ENCODE results near the gene TACO1.

TACO1 gene

GRCh38 chr17:63600569-63601438, at the start of gene TACO1:
Gene TACO1 (plus strand): TSS chr17:63600895. CDS start chr17:63601084, 189 bp downstream.
- ATAC-seq (peak; percentile 94), DNase-seq (peak; percentile 87)
- peak within 1 kb of the TSS; percentile 89 for H3K27ac Mint-ChIP-seq
- peaks cover 37% of the 10 kb centered on the region for H3K4me1 Mint-ChIP-seq
- peaks cover 6% of the 10 kb centered on the region for H3K36me3 Mint-ChIP-seq (ENCODE audit: low read depth)
- peak within 1 kb of the TSS; percentile 96 for H3K4me3 Mint-ChIP-seq
- no peaks in the 10 kb centered on the region for H3K27me3 Mint-ChIP-seq
- H3K9me3 Mint-ChIP-seq, result no peaks in the 10 kb centered on the region

GRCh38 chr17:63552211-63552610, 48.5 kb upstream of the TACO1 start:
- peak overlapping the region; percentile 2 for H3K27ac Mint-ChIP-seq

GRCh38 chr17:63555500-63556156, 45.1 kb upstream of the TACO1 start:
- Mint-ChIP-seq H3K4me3 (no peak overlapping the region), H3K27ac (no peak overlapping the region), H3K27me3 (no peaks in the 10 kb centered on the region), H3K9me3 (no peaks in the 10 kb centered on the region), H3K36me3 (ENCODE audit: low read depth) (peaks cover 17% of the 10 kb centered on the region), H3K4me1 (peaks cover 66% of the 10 kb centered on the region)
- no peak for ATAC-seq
- no peak for DNase-seq

More at GRCh38 chr17:63552211-63552610, 48.5 kb upstream of the TACO1 start:
- Mint-ChIP-seq H3K9me3 (no peaks in the 10 kb centered on the region), H3K27me3 (no peaks in the 10 kb centered on the region), H3K4me3 (peak overlapping the region; percentile 87), H3K4me1 (peaks cover 54% of the 10 kb centered on the region), H3K36me3 (ENCODE audit: low read depth) (peaks cover 19% of the 10 kb centered on the region)
- DNase-seq, result no peak
- no peak for ATAC-seq

- Mint-ChIP-seq H3K4me3 (no peak overlapping the region), H3K27ac (no peak overlapping the region)
These were observed 43.3 kb upstream of the TACO1 start for GRCh38 chr17:63557416-63557815.

GRCh38 chr17:63558441-63558840, 42.3 kb upstream of the TACO1 start:
- Mint-ChIP-seq H3K27me3 (no peaks in the 10 kb centered on the region), H3K4me3 (no peak overlapping the region), H3K27ac (no peak overlapping the region), H3K4me1 (peaks cover 62% of the 10 kb centered on the region), H3K36me3 (ENCODE audit: low read depth) (peaks cover 7% of the 10 kb centered on the region), H3K9me3 (no peaks in the 10 kb centered on the region)
- no peak for DNase-seq
- ATAC-seq, result peak; percentile 49

More at GRCh38 chr17:63557416-63557815, 43.3 kb upstream of the TACO1 start:
- H3K9me3 Mint-ChIP-seq, result no peaks in the 10 kb centered on the region
- no peak for ATAC-seq
- peaks cover 69% of the 10 kb centered on the region for H3K4me1 Mint-ChIP-seq
- peaks cover 12% of the 10 kb centered on the region for H3K36me3 Mint-ChIP-seq (ENCODE audit: low read depth)
- DNase-seq, result no peak
- H3K27me3 Mint-ChIP-seq, result no peaks in the 10 kb centered on the region

- H3K27ac Mint-ChIP-seq, result no peak overlapping the region
- H3K4me1 Mint-ChIP-seq, result peaks cover 40% of the 10 kb centered on the region
- no peaks in the 10 kb centered on the region for H3K36me3 Mint-ChIP-seq (ENCODE audit: low read depth)
- no peak overlapping the region for H3K4me3 Mint-ChIP-seq
- no peak for DNase-seq
- ATAC-seq, result no peak
- H3K9me3 Mint-ChIP-seq, result no peaks in the 10 kb centered on the region
- H3K27me3 Mint-ChIP-seq, result no peaks in the 10 kb centered on the region
These were observed 38.9 kb upstream of the TACO1 start for GRCh38 chr17:63561819-63562218.

GRCh38 chr17:63563339-63563738, 37.4 kb upstream of the TACO1 start:
- H3K4me1 Mint-ChIP-seq, result peaks cover 31% of the 10 kb centered on the region
- DNase-seq (no peak), ATAC-seq (no peak)
- H3K4me3 Mint-ChIP-seq, result no peak overlapping the region
- H3K36me3 Mint-ChIP-seq (ENCODE audit: low read depth), result peaks cover 2% of the 10 kb centered on the region
- H3K27ac Mint-ChIP-seq, result no peak overlapping the region
- H3K9me3 Mint-ChIP-seq, result no peaks in the 10 kb centered on the region
- no peaks in the 10 kb centered on the region for H3K27me3 Mint-ChIP-seq

GRCh38 chr17:63564562-63564961, 36.1 kb upstream of the TACO1 start:
- Mint-ChIP-seq H3K36me3 (ENCODE audit: low read depth) (peaks cover 2% of the 10 kb centered on the region), H3K4me1 (peaks cover 31% of the 10 kb centered on the region), H3K27me3 (no peaks in the 10 kb centered on the region), H3K9me3 (no peaks in the 10 kb centered on the region), H3K4me3 (no peak overlapping the region), H3K27ac (no peak overlapping the region)
- DNase-seq (no peak), ATAC-seq (no peak)

- Mint-ChIP-seq H3K27ac (no peak overlapping the region), H3K4me3 (no peak overlapping the region), H3K4me1 (peaks cover 34% of the 10 kb centered on the region), H3K9me3 (no peaks in the 10 kb centered on the region), H3K27me3 (no peaks in the 10 kb centered on the region), H3K36me3 (ENCODE audit: low read depth) (peaks cover 5% of the 10 kb centered on the region)
- no peak for DNase-seq
- ATAC-seq, result no peak
These were observed 33.5 kb upstream of the TACO1 start for GRCh38 chr17:63567229-63567628.

- ATAC-seq (no peak), DNase-seq (no peak)
- Mint-ChIP-seq H3K9me3 (no peaks in the 10 kb centered on the region), H3K4me1 (peaks cover 31% of the 10 kb centered on the region), H3K27me3 (no peaks in the 10 kb centered on the region), H3K27ac (no peak overlapping the region), H3K36me3 (ENCODE audit: low read depth) (peaks cover 7% of the 10 kb centered on the region), H3K4me3 (no peak overlapping the region)
These were observed 32.1 kb upstream of the TACO1 start for GRCh38 chr17:63568563-63568962.

- H3K36me3 Mint-ChIP-seq (ENCODE audit: low read depth), result peaks cover 7% of the 10 kb centered on the region
- peak; percentile 68 for ATAC-seq
These were observed 28.9 kb upstream of the TACO1 start for GRCh38 chr17:63571632-63572310.

GRCh38 chr17:63573634-63574033, 27.1 kb upstream of the TACO1 start:
- Mint-ChIP-seq H3K27ac (peak overlapping the region; percentile 15), H3K9me3 (no peaks in the 10 kb centered on the region), H3K4me3 (no peak overlapping the region), H3K4me1 (peaks cover 25% of the 10 kb centered on the region), H3K27me3 (no peaks in the 10 kb centered on the region), H3K36me3 (ENCODE audit: low read depth) (peaks cover 5% of the 10 kb centered on the region)
- ATAC-seq, result no peak
- DNase-seq, result no peak

More at GRCh38 chr17:63571632-63572310, 28.9 kb upstream of the TACO1 start:
- H3K27ac Mint-ChIP-seq, result no peak overlapping the region
- no peak for DNase-seq
- peaks cover 30% of the 10 kb centered on the region for H3K4me1 Mint-ChIP-seq
- H3K4me3 Mint-ChIP-seq, result no peak overlapping the region
- no peaks in the 10 kb centered on the region for H3K27me3 Mint-ChIP-seq
- H3K9me3 Mint-ChIP-seq, result no peaks in the 10 kb centered on the region

GRCh38 chr17:63578027-63578768, 22.5 kb upstream of the TACO1 start:
- Mint-ChIP-seq H3K27ac (no peak overlapping the region), H3K9me3 (no peaks in the 10 kb centered on the region), H3K27me3 (no peaks in the 10 kb centered on the region), H3K36me3 (ENCODE audit: low read depth) (peaks cover 14% of the 10 kb centered on the region), H3K4me1 (peaks cover 3% of the 10 kb centered on the region), H3K4me3 (no peak overlapping the region)
- DNase-seq, result no peak
- ATAC-seq, result no peak

GRCh38 chr17:63578769-63579111, 22.0 kb upstream of the TACO1 start:
- no peak for DNase-seq
- Mint-ChIP-seq H3K27me3 (no peaks in the 10 kb centered on the region), H3K36me3 (ENCODE audit: low read depth) (peaks cover 15% of the 10 kb centered on the region), H3K4me3 (no peak overlapping the region), H3K4me1 (peaks cover 3% of the 10 kb centered on the region), H3K27ac (peak overlapping the region; percentile 53), H3K9me3 (no peaks in the 10 kb centered on the region)
- no peak for ATAC-seq
